IMR-90 (cell line): ENCODE data around the gene TTLL11.

ENCODE experiments used
- BHLHE40 ChIP-seq: fragments of 150-350 bp; IDR thresholded peaks from 2 replicates; pipeline ENCODE4 v1.6.1; 2016; ENCODE audit warnings: mild to moderate bottlenecking, low read depth, low read length
- CEBPB ChIP-seq: IDR thresholded peaks from 2 replicates; pipeline ENCODE4 v1.6.1; 2012; ENCODE audit warnings: low read depth, low read length, improper control_type of control experiment
- MAFK ChIP-seq: IDR thresholded peaks from 2 replicates; pipeline ENCODE4 v1.6.1; 2012; ENCODE audit warnings: low read depth, low read length, improper control_type of control experiment
- MXI1 ChIP-seq: IDR thresholded peaks from 2 replicates; pipeline ENCODE4 v1.6.1; 2012; ENCODE audit warnings: low read depth, mild to moderate bottlenecking, low read length, moderate library complexity, borderline replicate concordance
- POLR2A ChIP-seq: IDR thresholded peaks from 2 replicates; pipeline ENCODE4 v1.6.1; 2012; ENCODE audit warnings: mild to moderate bottlenecking, low read depth, low read length
- RAD21 ChIP-seq: IDR thresholded peaks from 2 replicates; pipeline ENCODE4 v1.6.1; 2012; ENCODE audit warnings: low read length, improper control_type of control experiment
- RCOR1 ChIP-seq: IDR thresholded peaks from 2 replicates; pipeline ENCODE4 v1.6.1; 2012; ENCODE audit warnings: mild to moderate bottlenecking, low read length, improper control_type of control experiment; ENCODE audit not compliant: insufficient replicate concordance
- RFX5 ChIP-seq: IDR thresholded peaks from 2 replicates; pipeline ENCODE4 v1.8.0; 2012; ENCODE audit warnings: low read depth, mild to moderate bottlenecking, low read length, moderate library complexity
- TF ChIP-seq, protein P1 (sequence below): conservative IDR thresholded peaks from 2 replicates; pipeline ENCODE4 v1.5.1; 2012; ENCODE audit warnings: mild to moderate bottlenecking, low read depth, low read length, improper control_type of control experiment
- TF ChIP-seq, protein P2 (sequence below): fragments of 150-350 bp; IDR thresholded peaks from 2 replicates; pipeline ENCODE4 v1.6.1; 2016; ENCODE audit warnings: low read depth, mild to moderate bottlenecking, low read length, moderate library complexity, borderline replicate concordance

DNA sequence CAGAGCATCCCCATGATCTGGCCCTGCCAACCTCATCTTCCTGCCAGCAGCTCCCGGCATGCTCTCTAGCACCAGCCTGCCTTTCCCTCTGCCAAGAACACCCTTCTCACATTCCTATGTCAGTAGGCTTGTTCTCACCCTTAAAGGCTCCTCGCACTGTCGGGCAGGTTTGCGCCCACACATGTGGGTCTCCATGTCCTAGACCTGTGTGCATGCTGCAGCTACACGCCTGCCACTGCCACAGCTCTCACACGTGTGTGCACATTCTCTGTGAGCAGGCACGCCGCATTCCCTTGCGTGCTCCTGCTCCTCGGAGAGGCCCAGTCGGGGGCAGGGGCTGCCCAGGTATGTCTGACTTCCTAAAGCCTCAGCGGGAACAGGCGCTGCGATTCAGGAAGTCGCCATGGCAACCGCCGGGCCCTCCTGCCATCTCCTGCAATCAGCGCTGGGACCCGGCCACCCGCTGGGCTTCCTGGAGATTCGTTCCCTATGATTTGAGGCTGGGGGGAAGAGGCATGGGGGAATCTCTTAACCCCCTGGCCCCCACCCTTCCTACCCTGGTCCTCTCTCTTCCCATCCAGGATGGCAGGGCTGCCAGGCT lies 38.4 kb upstream of the TTLL11 start:
- TF ChIP-seq MAFK = no peak
- TF ChIP-seq CEBPB = no peak
- TF ChIP-seq POLR2A = no peak
- TF ChIP-seq, protein P1, sequence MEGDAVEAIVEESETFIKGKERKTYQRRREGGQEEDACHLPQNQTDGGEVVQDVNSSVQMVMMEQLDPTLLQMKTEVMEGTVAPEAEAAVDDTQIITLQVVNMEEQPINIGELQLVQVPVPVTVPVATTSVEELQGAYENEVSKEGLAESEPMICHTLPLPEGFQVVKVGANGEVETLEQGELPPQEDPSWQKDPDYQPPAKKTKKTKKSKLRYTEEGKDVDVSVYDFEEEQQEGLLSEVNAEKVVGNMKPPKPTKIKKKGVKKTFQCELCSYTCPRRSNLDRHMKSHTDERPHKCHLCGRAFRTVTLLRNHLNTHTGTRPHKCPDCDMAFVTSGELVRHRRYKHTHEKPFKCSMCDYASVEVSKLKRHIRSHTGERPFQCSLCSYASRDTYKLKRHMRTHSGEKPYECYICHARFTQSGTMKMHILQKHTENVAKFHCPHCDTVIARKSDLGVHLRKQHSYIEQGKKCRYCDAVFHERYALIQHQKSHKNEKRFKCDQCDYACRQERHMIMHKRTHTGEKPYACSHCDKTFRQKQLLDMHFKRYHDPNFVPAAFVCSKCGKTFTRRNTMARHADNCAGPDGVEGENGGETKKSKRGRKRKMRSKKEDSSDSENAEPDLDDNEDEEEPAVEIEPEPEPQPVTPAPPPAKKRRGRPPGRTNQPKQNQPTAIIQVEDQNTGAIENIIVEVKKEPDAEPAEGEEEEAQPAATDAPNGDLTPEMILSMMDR = no peak
- no peak for TF ChIP-seq BHLHE40
- TF ChIP-seq MXI1 = no peak
- TF ChIP-seq RFX5 = no peak
- TF ChIP-seq, protein P2, sequence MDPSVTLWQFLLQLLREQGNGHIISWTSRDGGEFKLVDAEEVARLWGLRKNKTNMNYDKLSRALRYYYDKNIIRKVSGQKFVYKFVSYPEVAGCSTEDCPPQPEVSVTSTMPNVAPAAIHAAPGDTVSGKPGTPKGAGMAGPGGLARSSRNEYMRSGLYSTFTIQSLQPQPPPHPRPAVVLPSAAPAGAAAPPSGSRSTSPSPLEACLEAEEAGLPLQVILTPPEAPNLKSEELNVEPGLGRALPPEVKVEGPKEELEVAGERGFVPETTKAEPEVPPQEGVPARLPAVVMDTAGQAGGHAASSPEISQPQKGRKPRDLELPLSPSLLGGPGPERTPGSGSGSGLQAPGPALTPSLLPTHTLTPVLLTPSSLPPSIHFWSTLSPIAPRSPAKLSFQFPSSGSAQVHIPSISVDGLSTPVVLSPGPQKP = no peak
- TF ChIP-seq RAD21 = no peak
- TF ChIP-seq RCOR1 = no peak
